PC-3 (cell line): ENCODE measurements around the gene LCE1E.

Experiments used
- CTCF ChIP-seq: fragments of 300-600 bp; sonication (generic); conservative IDR thresholded peaks from 2 replicates; pipeline ENCODE4 v1.5.1; 2017; ENCODE audit warnings: antibody characterized with exemption, low read depth, mild to moderate bottlenecking, low read length
- EZH2 ChIP-seq: fragments of 300-600 bp; sonication (generic); IDR thresholded peaks from one replicate; pipeline ENCODE4 v1.6.1; 2017; ENCODE audit warnings: antibody characterized with exemption, mild to moderate bottlenecking, low read length; ENCODE audit not compliant: unreplicated experiment
- EZH2phosphoT487 ChIP-seq: fragments of 300-600 bp; sonication (generic); IDR thresholded peaks from 2 replicates; pipeline ENCODE4 v1.6.1; 2018; ENCODE audit warnings: mild to moderate bottlenecking, antibody characterized with exemption, low read length, borderline replicate concordance

- no peak for TF ChIP-seq CTCF
- no peak for TF ChIP-seq EZH2
- TF ChIP-seq EZH2phosphoT487: no peak
Observed at GRCh38 chr1:152768847-152769533, 17.1 kb upstream of the LCE1E start.
